DMS153 (cell line): ENCODE results near the gene FDX2.

Source experiments
- DNase-seq: peaks from one replicate; lab custom pipeline; 2025; lab: John Stamatoyannopoulos, UW

FDX2 gene

DNA sequence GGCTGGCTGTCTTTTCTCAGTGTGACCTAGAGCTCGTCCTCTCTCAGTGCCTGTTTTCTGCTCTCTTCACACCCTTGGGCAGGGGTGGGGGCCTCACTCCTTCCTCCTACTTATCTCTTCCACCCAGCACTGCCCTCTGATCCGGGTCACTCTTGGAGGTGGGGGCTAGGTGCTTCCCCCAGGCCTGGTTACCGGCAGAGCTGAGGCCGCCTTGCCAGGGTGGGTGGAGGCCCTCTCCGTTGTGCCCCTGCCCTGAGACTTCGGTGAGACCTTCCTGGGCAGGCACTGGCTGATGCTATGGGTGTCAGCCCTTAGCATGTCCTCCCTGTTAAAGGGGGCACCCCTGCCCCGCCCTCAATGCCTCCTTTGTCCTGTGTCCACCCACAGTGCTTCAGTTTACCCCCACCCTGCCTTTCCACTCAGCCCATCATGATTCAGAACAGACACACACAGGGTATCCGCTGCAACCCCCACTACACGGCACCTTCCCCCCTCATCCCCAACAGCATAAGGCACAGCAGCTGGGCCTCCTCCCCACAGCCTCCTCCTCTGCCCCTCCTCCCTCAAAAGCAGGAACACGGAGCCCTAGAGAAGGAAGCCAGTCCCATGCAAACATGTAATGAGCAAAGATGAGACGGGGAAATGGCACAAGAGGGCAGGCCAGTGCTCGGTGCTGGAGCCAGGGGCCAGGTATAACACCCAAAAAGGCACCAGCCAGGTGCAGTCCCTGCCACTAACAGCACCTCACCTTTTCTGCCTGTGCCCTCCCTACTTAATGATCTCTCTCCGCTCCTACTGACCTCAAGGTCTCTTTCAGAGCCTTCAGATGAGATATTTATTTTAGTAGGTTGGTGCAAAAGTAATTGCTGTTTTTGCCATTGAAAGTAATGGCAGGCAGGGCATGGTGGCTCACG lies 16.0 kb downstream of the FDX2 start:
- DNase-seq: no peak

DNA sequence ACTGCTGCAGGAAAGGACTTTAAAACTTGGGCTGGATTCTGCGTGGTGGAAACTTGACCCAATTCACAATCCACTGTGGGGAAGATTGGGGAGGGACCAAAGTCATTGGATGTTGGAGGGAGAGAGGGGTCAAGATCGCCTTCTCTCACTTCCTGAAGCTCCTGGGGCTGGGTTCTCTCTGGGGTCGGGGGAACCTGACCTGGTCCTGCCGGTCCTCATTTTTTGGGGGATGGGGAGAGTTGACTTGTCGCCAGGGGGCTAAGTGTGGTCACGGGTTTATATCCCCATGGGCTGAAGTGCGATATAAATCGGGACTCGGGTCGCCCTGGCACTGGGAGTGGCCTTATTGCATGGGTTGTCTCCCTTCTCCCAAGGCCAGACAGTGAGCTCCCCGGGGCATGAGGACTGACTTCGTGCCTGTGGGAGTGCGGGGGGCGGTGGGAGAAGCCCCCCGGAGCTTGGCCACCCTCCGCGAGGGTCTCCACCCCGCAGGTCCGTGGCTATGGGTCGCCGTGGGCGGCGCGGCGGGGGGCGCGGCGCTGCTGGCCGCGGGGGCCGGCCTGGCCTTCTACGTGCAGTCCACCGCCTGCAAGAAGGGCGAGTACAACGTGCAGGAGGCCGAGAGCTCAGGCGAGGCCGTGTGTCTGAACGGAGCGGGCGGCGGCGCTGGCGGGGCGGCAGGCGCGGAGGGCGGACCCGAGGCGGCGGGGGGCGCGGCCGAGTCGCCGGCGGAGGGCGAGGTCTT lies 19.8 kb downstream of the FDX2 start:
- DNase-seq: no peak

DNA sequence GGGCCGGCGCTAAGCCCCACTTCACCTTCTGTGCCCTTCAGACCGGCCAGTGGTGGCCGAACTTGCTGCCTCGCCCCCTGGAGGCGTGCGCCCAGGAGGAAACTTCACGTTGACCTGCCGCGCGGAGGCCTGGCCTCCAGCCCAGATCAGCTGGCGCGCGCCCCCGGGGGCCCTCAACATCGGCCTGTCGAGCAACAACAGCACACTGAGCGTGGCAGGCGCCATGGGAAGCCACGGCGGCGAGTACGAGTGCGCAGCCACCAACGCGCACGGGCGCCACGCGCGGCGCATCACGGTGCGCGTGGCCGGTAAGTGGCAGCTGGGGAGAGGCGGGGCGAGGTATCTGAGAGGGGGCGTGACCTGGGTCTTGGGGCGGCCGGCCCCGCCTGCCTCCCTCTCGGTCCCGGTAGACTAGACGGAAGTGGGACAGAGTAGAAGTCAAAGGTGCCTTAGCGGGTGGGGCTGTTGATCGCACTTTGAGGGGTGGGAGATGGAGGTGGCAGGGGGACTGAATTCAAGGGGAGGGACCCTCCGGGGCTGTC lies 20.4 kb downstream of the FDX2 start:
- no peak for DNase-seq

DNA sequence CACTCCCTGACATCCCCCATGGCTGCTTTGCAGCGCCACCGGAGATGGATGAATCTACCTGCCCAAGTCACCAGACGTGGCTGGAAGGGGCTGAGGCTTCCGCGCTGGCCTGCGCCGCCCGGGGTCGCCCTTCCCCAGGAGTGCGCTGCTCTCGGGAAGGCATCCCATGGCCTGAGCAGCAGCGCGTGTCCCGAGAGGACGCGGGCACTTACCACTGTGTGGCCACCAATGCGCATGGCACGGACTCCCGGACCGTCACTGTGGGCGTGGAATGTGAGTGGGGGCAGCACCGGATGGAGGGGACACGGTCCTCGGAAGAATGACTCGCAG lies 21.5 kb downstream of the FDX2 start:
- DNase-seq: no peak

DNA sequence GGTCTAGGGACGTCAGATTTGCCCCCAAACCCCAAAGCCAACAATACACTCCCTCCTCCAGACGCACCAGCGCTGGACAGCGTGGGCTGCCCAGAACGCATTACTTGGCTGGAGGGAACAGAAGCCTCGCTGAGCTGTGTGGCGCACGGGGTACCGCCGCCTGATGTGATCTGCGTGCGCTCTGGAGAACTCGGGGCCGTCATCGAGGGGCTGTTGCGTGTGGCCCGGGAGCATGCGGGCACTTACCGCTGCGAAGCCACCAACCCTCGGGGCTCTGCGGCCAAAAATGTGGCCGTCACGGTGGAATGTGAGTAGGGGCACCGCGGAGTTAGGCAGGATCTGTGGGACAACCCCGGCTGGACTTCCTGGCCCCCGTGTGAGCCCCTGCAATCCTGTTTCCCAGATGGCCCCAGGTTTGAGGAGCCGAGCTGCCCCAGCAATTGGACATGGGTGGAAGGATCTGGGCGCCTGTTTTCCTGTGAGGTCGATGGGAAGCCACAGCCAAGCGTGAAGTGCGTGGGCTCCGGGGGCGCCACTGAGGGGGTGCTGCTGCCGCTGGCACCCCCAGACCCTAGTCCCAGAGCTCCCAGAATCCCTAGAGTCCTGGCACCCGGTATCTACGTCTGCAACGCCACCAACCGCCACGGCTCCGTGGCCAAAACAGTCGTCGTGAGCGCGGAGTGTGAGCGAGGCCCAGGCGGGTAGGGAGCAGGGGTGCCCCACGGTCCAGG lies 22.0 kb downstream of the FDX2 start:
- DNase-seq: no peak

DNA sequence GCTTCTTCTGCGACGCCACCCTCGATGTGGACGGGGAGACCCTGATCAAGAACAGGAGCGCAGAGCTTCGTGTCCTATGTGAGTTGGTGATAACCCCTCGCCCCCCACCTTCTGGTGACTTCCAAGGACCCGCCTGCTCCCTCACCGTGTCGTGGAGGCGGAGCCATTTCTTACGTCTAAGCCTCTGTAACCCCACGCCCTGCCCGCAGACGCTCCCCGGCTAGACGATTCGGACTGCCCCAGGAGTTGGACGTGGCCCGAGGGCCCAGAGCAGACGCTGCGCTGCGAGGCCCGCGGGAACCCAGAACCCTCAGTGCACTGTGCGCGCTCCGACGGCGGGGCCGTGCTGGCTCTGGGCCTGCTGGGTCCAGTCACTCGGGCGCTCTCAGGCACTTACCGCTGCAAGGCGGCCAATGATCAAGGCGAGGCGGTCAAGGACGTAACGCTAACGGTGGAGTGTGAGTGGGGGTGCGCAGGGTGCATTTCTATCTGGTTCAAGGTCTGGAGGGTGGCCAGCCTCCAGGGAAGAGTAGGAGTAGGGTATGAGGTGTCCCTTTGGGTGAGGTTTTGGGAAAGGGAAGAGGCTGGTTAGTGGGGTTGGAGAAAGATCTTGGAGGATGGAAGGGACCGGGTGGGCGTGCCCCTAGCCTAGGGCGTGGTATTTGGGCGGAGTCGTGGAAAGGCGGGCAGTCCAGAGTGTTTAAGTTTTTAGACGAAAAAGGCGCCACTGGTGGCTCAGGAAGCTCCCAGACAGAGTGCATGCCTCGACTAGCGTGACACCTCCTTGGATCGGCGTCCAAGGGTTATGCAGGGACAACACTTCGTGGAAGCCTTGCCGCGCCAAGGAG lies 22.8 kb downstream of the FDX2 start:
- no peak for DNase-seq

DNA sequence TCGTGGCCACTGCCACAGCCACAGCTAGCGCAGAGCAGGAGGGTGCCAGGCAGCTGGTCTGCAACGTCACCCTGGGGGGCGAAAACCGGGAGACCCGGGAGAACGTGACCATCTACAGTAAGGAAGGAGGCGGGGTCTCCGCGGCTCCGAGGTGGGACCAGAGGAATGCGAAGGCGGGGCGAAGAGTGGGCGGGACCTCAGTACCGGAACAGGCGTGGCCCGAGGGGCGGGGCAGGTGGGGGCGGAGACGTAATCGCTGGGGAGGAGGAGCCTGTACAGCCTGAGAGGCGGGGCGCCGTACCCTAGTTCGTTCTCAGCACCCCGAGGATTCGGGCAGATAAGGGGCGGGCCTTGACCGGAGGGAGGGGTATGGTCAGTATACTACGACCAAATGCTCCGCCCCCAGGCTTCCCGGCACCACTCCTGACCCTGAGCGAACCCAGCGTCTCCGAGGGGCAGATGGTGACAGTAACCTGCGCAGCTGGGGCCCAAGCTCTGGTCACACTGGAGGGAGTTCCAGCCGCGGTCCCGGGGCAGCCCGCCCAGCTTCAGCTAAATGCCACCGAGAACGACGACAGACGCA lies 23.5 kb downstream of the FDX2 start:
- DNase-seq: peak; percentile 45

DNA sequence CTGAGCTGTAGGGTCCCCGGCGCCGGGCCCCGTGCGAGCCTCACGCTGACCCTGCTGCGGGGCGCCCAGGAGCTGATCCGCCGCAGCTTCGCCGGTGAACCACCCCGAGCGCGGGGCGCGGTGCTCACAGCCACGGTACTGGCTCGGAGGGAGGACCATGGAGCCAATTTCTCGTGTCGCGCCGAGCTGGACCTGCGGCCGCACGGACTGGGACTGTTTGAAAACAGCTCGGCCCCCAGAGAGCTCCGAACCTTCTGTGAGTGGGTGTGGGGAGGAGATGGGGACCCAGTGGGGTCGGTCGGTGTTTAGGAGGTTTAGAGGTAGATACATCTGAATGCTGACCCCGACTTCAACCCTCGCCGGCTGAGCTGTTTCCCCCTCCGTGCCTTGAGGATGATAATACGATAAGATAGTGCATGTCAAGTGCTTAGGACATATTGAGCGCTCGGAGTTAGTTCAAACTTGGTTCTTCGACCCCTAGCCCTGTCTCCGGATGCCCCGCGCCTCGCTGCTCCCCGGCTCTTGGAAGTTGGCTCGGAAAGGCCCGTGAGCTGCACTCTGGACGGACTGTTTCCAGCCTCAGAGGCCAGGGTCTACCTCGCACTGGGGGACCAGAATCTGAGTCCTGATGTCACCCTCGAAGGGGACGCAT lies 24.1 kb downstream of the FDX2 start:
- no peak for DNase-seq

DNA sequence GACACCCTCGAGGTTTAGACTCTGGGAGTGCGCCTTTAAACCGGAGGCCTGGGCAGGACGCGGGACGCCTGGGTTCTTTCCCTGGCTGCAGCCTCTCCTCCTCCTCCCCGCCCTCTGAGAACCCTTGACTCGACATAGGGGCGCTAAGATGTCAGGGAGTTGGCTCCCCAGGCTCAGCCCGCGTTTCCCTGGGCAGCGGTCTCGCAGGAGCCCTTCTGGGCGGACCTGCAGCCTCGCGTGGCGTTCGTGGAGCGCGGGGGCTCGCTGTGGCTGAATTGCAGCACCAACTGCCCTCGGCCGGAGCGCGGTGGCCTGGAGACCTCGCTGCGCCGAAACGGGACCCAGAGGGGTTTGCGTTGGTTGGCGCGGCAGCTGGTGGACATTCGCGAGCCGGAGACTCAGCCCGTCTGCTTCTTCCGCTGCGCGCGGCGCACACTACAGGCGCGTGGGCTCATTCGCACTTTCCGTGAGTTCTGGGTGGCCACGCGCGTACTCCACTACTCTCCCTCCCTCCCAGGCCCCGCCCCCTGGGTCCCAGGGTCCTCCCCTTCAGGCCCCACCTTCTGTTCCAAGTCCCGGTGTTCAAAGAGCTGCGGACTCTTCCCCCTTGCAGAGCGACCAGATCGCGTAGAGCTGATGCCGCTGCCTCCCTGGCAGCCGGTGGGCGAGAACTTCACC lies 24.8 kb downstream of the FDX2 start:
- no peak for DNase-seq

DNA sequence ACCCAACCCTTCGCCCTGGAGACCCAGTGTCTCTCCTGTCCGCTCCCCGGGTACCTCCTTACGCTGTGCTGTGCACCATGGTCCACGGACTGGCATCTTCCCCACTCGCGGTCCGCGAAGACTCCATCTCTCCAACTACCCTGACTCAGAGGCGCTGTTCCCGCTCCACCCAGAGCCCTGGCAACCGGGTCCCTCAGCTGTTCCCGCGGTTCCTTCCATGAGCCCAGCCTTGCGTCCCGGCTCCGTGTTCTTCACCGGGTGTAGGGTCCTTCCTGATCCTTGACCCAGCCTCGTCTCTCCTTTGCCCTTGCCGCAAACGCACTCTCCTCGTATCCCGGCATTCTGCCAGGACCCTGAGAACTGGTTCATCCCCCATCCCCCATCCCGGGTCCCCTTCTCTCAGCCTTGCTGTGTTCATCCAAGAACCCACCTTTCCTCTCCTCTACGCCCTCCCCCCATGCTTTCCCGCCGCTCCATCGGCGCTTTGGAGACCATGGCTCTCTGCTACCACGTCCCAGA lies 25.4 kb downstream of the FDX2 start:
- DNase-seq: no peak

DNA sequence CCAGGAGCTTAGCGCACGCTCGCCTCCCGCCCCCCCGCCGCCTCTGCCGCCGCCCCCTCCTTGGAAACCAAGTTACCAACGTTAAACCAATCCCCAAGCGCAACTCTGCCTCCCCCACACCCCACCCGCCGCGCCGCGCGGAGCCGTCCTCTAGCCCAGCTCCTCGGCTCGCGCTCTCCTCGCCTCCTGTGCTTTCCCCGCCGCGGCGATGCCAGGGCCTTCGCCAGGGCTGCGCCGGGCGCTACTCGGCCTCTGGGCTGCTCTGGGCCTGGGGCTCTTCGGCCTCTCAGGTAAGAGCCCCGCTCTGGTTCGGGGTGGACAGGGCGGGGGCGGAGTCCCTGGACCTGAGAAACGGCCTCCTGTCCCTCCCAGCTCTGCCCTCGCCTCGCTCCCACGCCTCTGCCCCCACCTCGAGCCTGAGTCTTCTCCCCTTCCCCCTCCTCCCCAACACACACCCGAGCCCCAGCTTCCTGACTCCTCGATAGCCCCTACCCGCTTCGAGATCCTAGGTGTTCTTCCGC lies 25.9 kb downstream of the FDX2 start, which contains the start of gene ICAM5:
Gene ICAM5, plus strand, starts transcription at position 117 of the 521 bp plus-strand sequence. Its CDS starts 92 bp downstream, at position 209.
- no peak for DNase-seq

DNA sequence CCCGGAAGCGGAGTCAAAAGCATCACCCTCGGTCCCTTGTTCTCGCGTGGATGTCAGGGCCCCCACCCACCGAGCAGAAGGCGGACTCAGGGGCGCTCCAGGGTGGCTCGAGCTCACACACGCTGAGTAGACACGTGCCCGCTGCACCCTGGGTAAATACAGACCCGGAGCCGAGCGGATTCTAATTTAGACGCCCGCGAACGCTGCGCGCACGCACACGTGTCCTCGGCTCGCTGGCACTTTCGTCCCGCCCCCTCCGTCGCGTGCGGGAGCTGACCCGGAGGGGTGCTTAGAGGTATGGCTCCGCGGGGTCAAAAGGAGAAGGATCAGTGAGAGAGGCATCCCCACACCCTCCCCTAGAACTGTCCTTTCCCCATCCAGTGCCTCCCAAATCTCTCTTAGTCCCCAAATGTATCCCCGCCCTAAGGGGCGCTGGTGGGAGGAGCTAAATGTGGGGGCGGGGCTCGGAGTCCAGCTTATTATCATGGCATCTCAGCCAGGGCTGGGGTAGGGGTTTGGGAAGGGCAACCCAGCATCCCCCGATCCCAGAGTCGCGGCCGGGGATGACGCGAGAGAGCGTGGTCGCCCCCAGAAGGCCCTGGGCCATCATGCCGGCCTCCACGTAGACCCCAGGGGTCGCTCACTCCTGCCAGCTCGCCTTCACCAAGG lies 26.5 kb downstream of the FDX2 start:
- DNase-seq: peak; percentile 25

DNA sequence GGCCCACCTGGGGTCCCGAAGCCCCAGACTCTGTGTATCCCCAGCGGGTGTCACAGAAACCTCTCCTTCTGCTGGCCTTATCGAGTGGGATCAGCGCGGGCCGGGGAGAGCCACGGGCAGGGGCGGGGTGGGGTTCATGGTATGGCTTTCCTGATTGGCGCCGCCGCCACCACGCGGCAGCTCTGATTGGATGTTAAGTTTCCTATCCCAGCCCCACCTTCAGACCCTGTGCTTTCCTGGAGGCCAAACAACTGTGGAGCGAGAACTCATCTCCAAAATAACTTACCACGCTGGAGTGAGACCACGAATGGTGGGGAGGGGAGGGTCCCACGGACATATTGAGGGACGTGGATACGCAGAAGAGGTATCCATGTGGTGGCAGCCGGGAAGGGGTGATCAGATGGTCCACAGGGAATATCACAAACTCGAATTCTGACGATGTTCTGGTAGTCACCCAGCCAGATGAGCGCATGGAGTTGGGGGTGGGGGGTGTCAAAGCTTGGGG lies 27.1 kb downstream of the FDX2 start:
- DNase-seq: no peak

DNA sequence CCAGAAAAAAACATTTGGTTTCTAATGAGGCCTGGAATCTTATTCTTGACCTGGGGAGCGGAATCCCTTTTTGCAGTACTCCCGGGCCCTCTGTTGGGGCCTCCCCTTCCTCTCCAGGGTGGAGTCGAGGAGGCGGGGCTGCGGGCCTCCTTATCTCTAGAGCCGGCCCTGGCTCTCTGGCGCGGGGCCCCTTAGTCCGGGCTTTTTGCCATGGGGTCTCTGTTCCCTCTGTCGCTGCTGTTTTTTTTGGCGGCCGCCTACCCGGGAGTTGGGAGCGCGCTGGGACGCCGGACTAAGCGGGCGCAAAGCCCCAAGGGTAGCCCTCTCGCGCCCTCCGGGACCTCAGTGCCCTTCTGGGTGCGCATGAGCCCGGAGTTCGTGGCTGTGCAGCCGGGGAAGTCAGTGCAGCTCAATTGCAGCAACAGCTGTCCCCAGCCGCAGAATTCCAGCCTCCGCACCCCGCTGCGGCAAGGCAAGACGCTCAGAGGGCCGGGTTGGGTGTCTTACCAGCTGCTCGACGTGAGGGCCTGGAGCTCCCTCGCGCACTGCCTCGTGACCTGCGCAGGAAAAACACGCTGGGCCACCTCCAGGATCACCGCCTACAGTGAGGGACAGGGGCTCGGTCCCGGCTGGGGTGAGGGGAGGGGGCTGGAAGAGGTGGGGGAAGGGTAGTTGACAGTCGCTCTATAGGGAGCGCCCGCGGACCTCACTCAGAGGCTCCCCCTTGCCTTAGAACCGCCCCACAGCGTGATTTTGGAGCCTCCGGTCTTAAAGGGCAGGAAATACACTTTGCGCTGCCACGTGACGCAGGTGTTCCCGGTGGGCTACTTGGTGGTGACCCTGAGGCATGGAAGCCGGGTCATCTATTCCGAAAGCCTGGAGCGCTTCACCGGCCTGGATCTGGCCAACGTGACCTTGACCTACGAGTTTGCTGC lies 28.7 kb downstream of the FDX2 start, which contains the start of gene ICAM4:
Gene ICAM4, plus strand, starts transcription at position 153 of the 935 bp plus-strand sequence. Its CDS starts 58 bp downstream, at position 211.
- DNase-seq: no peak

DNA sequence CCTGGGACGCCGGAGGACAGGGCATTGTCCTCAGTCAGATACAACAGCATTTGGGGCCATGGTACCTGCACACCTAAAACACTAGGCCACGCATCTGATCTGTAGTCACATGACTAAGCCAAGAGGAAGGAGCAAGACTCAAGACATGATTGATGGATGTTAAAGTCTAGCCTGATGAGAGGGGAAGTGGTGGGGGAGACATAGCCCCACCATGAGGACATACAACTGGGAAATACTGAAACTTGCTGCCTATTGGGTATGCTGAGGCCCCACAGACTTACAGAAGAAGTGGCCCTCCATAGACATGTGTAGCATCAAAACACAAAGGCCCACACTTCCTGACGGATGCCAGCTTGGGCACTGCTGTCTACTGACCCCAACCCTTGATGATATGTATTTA lies 30.4 kb downstream of the FDX2 start:
- DNase-seq: no peak

DNA sequence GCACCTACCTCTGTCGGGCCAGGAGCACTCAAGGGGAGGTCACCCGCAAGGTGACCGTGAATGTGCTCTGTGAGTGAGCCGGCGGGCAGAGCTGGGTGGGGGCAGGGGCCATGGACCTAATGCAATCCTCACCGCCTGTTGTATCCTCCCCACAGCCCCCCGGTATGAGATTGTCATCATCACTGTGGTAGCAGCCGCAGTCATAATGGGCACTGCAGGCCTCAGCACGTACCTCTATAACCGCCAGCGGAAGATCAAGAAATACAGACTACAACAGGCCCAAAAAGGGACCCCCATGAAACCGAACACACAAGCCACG lies 30.9 kb downstream of the FDX2 start:
- no peak for DNase-seq
